HepG2 (cell line): ENCODE results near the gene CTTNBP2NL. TPM values are rescaled to one million over a fixed set of nuclear protein-coding genes. Genes with fewer than 3 reads are reported as not detected.

Experiments
- ATAC-seq: fragments of 200-7000 bp; cut with Tn5 transposase; 3 replicates; pipeline ENCODE4 v1.9.1; 2020; ENCODE audit warnings: mild to moderate bottlenecking, moderate library complexity
- BruUV-seq: library from RNA; stranded (reverse); fragments of 400-500 nt; replicated peaks from 2 replicates; lab custom pipeline; 2021; lab: Mats Ljungman, UMichigan
- CTCF ChIA-PET: fragments of 300-600 bp; formaldehyde crosslinking; extraction: SDS; loops from one replicate; lab custom pipeline; 2021; ENCODE audit warnings: low total read pairs, inconsistent platforms, low intra/inter-chr PET ratio; lab: Yijun Ruan, JAX
- POLR2A ChIA-PET: fragments of 350-600 bp; sonication (Branson Sonifier 250); formaldehyde crosslinking; loops from one replicate; lab custom pipeline; 2020; ENCODE audit warnings: antibody characterized with exemption, inconsistent platforms; lab: Yijun Ruan, JAX
- DNase-seq: peaks from one replicate; pipeline ENCODE4 v3.0.0-alpha.2; 2015; ENCODE audit warnings: low spot score
- FAIRE-seq: peaks from 3 replicates; lab custom pipeline; 2011; peaks lifted over from hg19 to GRCh38; lab: Jason Lieb, UNC
- H2AFZ ChIP-seq: one replicate; pipeline ENCODE4 v1.6.1; 2011; ENCODE audit warnings: low read length, inconsistent platforms
- H3K27ac ChIP-seq: fragments of 300-600 bp; 3 replicates; pipeline ENCODE4 v1.8.0; 2011; ENCODE audit warnings: mixed run types, mild to moderate bottlenecking, mixed read lengths, low read length, inconsistent platforms; ENCODE audit not compliant: insufficient read depth; ENCODE audit errors: extremely low read length
- H3K27me3 ChIP-seq, 2 experiments: fragments of 200-600 bp in 1 of 2; 2 replicates in 1 of 2; 3 replicates in 1 of 2; pipeline versions ENCODE4 v1.6.0 to v1.8.0; 2011; ENCODE audit warnings: low read length in 2 of 2, mild to moderate bottlenecking in 2 of 2, moderate library complexity in 2 of 2, inconsistent platforms in 1 of 2; ENCODE audit not compliant: insufficient read depth in 2 of 2, control insufficient read depth in 1 of 2
- H3K36me3 ChIP-seq, 2 experiments: fragments of 200-600 bp in 1 of 2; replicated peaks in 1 of 2; 2 replicates in 1 of 2; 3 replicates in 1 of 2; pipeline versions ENCODE4 v1.5.1 to v1.8.0; 2011; ENCODE audit warnings: low read length in 2 of 2, inconsistent platforms in 1 of 2; ENCODE audit not compliant: insufficient read depth in 2 of 2, control insufficient read depth in 1 of 2
- H3K4me1 ChIP-seq: 2 replicates; pipeline ENCODE4 v1.5.1; 2012; ENCODE audit warnings: low read length, inconsistent platforms; ENCODE audit not compliant: insufficient read depth
- H3K4me2 ChIP-seq: 2 replicates; pipeline ENCODE4 v1.6.0; 2011; ENCODE audit warnings: low read depth, low read length, inconsistent platforms
- H3K4me3 ChIP-seq, 3 experiments: fragments of 200-600 bp in 1 of 3; sonication (generic), shearing (Covaris generic) in 1 of 3; replicated peaks in 1 of 3; 2 replicates each; pipeline ENCODE4 v1.5.1; 2011 to 2016; ENCODE audit warnings: low read length in 3 of 3, inconsistent platforms in 2 of 3, low read depth in 2 of 3, mild to moderate bottlenecking in 2 of 3, control low read depth in 1 of 3, mixed read lengths in 1 of 3; ENCODE audit not compliant: insufficient read depth in 1 of 3
- H3K79me2 ChIP-seq: one replicate; pipeline ENCODE4 v1.6.1; 2011; ENCODE audit warnings: low read length, inconsistent platforms; ENCODE audit not compliant: insufficient read depth
- H3K9ac ChIP-seq: 2 replicates; pipeline ENCODE4 v1.6.0; 2011; ENCODE audit warnings: mild to moderate bottlenecking, low read depth, low read length, inconsistent platforms; ENCODE audit not compliant: insufficient read depth
- H3K9me3 ChIP-seq: 2 replicates; pipeline ENCODE4 v1.5.1; 2012; ENCODE audit warnings: mild to moderate bottlenecking, low read length
- H4K20me1 ChIP-seq: 2 replicates; pipeline ENCODE4 v1.6.0; 2011; ENCODE audit warnings: inconsistent platforms, mild to moderate bottlenecking, low read length, moderate library complexity; ENCODE audit not compliant: insufficient read depth
- CCDC6 ChIP-seq: sonication (generic); formaldehyde crosslinking; IDR thresholded peaks from 2 replicates; pipeline ENCODE4 v1.8.1; 2022; ENCODE audit warnings: mild to moderate bottlenecking, missing genetic modification reagents, moderate library complexity
- PAXIP1 ChIP-seq: sonication (generic); formaldehyde crosslinking; conservative IDR thresholded peaks from 2 replicates; pipeline ENCODE4 v1.4.0; 2020; ENCODE audit warnings: mild to moderate bottlenecking, missing genetic modification reagents, moderate library complexity
- REXO4 ChIP-seq: sonication (generic); formaldehyde crosslinking; IDR thresholded peaks from 2 replicates; pipeline ENCODE4 v1.8.0; 2022; ENCODE audit warnings: missing genetic modification reagents, mild to moderate bottlenecking, borderline replicate concordance
- RFX1 ChIP-seq: fragments of 450-650 bp; IDR thresholded peaks from 2 replicates; pipeline ENCODE4 v1.6.1; 2017
- SMC3 ChIP-seq: IDR thresholded peaks from 2 replicates; pipeline ENCODE4 v1.6.1; 2011; ENCODE audit warnings: low read length, improper control_type of control experiment
- TOE1 ChIP-seq: sonication (generic); formaldehyde crosslinking; IDR thresholded peaks from 2 replicates; pipeline ENCODE4 v1.4.0; 2020; ENCODE audit warnings: mild to moderate bottlenecking, missing genetic modification reagents
- ZBTB46 ChIP-seq: sonication (generic); formaldehyde crosslinking; IDR thresholded peaks from 2 replicates; pipeline ENCODE4 v1.4.0; 2020; ENCODE audit warnings: mild to moderate bottlenecking, missing genetic modification reagents, borderline replicate concordance
- ZNF136 ChIP-seq: sonication (generic); formaldehyde crosslinking; IDR thresholded peaks from 2 replicates; pipeline ENCODE4 v1.8.1; 2022; ENCODE audit warnings: low read depth, mild to moderate bottlenecking, moderate library complexity, missing genetic modification reagents
- ZNF20 ChIP-seq: sonication (generic); formaldehyde crosslinking; IDR thresholded peaks from 2 replicates; pipeline ENCODE4 v1.4.0; 2020; ENCODE audit warnings: mild to moderate bottlenecking, moderate library complexity, missing genetic modification reagents
- ZNF207 ChIP-seq: fragments of 450-650 bp; IDR thresholded peaks from 2 replicates; pipeline ENCODE4 v1.6.1; 2016; ENCODE audit warnings: antibody characterized with exemption, borderline replicate concordance
- ZNF230 ChIP-seq: sonication (generic); formaldehyde crosslinking; IDR thresholded peaks from 2 replicates; pipeline ENCODE4 v1.4.0; 2020; ENCODE audit warnings: mild to moderate bottlenecking, missing genetic modification reagents
- ZNF557 ChIP-seq: sonication (generic); formaldehyde crosslinking; IDR thresholded peaks from 2 replicates; pipeline ENCODE4 v1.4.0; 2020; ENCODE audit warnings: missing genetic modification reagents
- ZNF605 ChIP-seq: sonication (generic); formaldehyde crosslinking; IDR thresholded peaks from 2 replicates; pipeline ENCODE4 v1.8.0; 2022; ENCODE audit warnings: mild to moderate bottlenecking, missing genetic modification reagents
- ZNF674 ChIP-seq: sonication (generic); formaldehyde crosslinking; IDR thresholded peaks from 2 replicates; pipeline ENCODE4 v1.5.0; 2020; ENCODE audit warnings: low read depth, mild to moderate bottlenecking, missing genetic modification reagents
- ZNF720 ChIP-seq: sonication (generic); formaldehyde crosslinking; IDR thresholded peaks from 2 replicates; pipeline ENCODE4 v1.4.0; 2020; ENCODE audit warnings: missing genetic modification reagents
- ZSCAN22 ChIP-seq: sonication (generic); formaldehyde crosslinking; IDR thresholded peaks from 2 replicates; pipeline ENCODE4 v1.4.0; 2020; ENCODE audit warnings: mild to moderate bottlenecking, missing genetic modification reagents
- WGBS: methylation state at CpG from one replicate; pipeline ENCODE4 v1.1.6; 2017; ENCODE audit warnings: low lambda C conversion rate; 5-methylcytosine and 5-hydroxymethylcytosine counted together
- in situ Hi-C: cut with HindIII; loops from 2 replicates; pipeline ENCODE4 v1.10.0; 2017; ENCODE audit warnings: low pct_unique_long_range_greater_than_20kb; ENCODE audit not compliant: extremely low pct_ligation_motif_present
- intact Hi-C: fragments of 100-400 bp; cut with micrococcal nuclease; formaldehyde crosslinking; loops from one replicate; pipeline ENCODE4 v1.10.0; 2022; ENCODE audit not compliant: unreplicated experiment
- polyA plus RNA-seq, 8 experiments: library from polyadenylated mRNA; depleted of rRNA in 3 of 8; stranded (reverse) in 7 of 8; unstranded in 1 of 8; fragments of >200 nt; fragmentation: Illumina TruSeq in 4 of 8; extraction: Trizol in 4 of 8; gene quantifications; 2 replicates each; pipeline versions ENCODE4 v1.2.1 to v1.2.3, GENCODE V29; 2011 to 2016; ENCODE audit warnings: low read depth in 4 of 8, missing spikeins in 1 of 8, mixed read lengths in 1 of 8; ENCODE audit not compliant: insufficient read depth in 1 of 8
- total RNA-seq, 5 experiments: library from RNA; depleted of rRNA; stranded (reverse); fragments of >200 nt; fragmentation: Illumina TruSeq; extraction: Trizol; gene quantifications; 2 replicates each; pipeline ENCODE4 v1.2.3, GENCODE V29; 2016; ENCODE audit warnings: low read depth in 1 of 5

The CTTNBP2NL gene
- total and polyA plus RNA-seq, 2 of the 13 experiments (the other 11 are each of a cell fraction or from before 2014, with no cell fraction given) = 2.1 to 4.1 TPM

GRCh38 chr1:112397841-112398240 is 1.8 kb downstream of the CTTNBP2NL start:
- no peak overlapping the region for H3K9ac ChIP-seq

GRCh38 chr1:112399456-112399855 is 3.4 kb downstream of the CTTNBP2NL start:
- DNase-seq (no peak), ATAC-seq (no peak), FAIRE-seq (no peak)
- H3K4me1 ChIP-seq = peaks cover 45% of the 10 kb centered on the region
- no peaks in the 10 kb centered on the region for H3K9me3 ChIP-seq
- H3K9ac ChIP-seq = no peak overlapping the region
- 100% methylated on average over 4 of the region's 4 CpGs for WGBS
- no peaks in the 10 kb centered on the region for H4K20me1 ChIP-seq
- CTCF ChIA-PET = no interaction called here
- H3K79me2 ChIP-seq = peaks cover 31% of the 10 kb centered on the region
- intact Hi-C loops = no loop called here
- POLR2A ChIA-PET = no interaction called here
- H3K4me2 ChIP-seq = no peak overlapping the region
- no peaks in the 10 kb centered on the region; a peak in 1 of 5 replicates for H3K27me3 ChIP-seq
- no peak for TF ChIP-seq ZNF605 (CRISPR knock-in tag)
- no peak for TF ChIP-seq PAXIP1 (CRISPR knock-in tag)
- no peak for TF ChIP-seq ZNF674 (CRISPR knock-in tag)
- TF ChIP-seq SMC3 = no peak
- TF ChIP-seq ZNF230 (CRISPR knock-in tag) = no peak
- no peak for TF ChIP-seq REXO4 (CRISPR knock-in tag)
- no peak for TF ChIP-seq RFX1
- no peak for TF ChIP-seq CCDC6
- TF ChIP-seq ZBTB46 (CRISPR knock-in tag) = no peak
- H2AFZ ChIP-seq = no peak overlapping the region
- in situ Hi-C loops = loop anchor here (5.0 kb wide), 1 partner anchor 63 kb away; no protein-coding TSS in a partner anchor
- no TSS peak for BruUV-seq
- no peak overlapping the region for H3K27ac ChIP-seq
- H3K4me3 ChIP-seq = no peak overlapping the region
- no peaks in the 10 kb centered on the region for H3K36me3 ChIP-seq

More at GRCh38 chr1:112397841-112398240, 1.8 kb downstream of the CTTNBP2NL start:
- no peak overlapping the region for H3K27ac ChIP-seq
- H3K79me2 ChIP-seq = peaks cover 28% of the 10 kb centered on the region
- no peak for ATAC-seq
- no peak overlapping the region for H2AFZ ChIP-seq
- H3K4me3 ChIP-seq = no peak overlapping the region; a peak in 1 of 6 replicates
- TF ChIP-seq ZSCAN22 = no peak
- TF ChIP-seq ZNF20 (CRISPR knock-in tag) = no peak
- no peak for TF ChIP-seq TOE1 (CRISPR knock-in tag)
- no peak for TF ChIP-seq ZNF557 (CRISPR knock-in tag)
- TF ChIP-seq ZNF720 (CRISPR knock-in tag) = no peak
- TF ChIP-seq ZNF207 = no peak
- no peak for TF ChIP-seq ZNF136
- ChIA-PET POLR2A (no interaction called here), CTCF (no interaction called here)
- H3K36me3 ChIP-seq = no peaks in the 10 kb centered on the region
- BruUV-seq = no TSS peak
- intact Hi-C loops (no loop called here), in situ Hi-C loops (loop anchor here (5.0 kb wide), 1 partner anchor 64 kb away; no protein-coding TSS in a partner anchor)
- no peak for FAIRE-seq
- no peaks in the 10 kb centered on the region for H3K9me3 ChIP-seq
- no peaks in the 10 kb centered on the region; a peak in 1 of 5 replicates for H3K27me3 ChIP-seq
- 74% methylated on average over 4 of the region's 4 CpGs for WGBS
- no peaks in the 10 kb centered on the region for H4K20me1 ChIP-seq
- H3K4me2 ChIP-seq = peak overlapping the region; percentile 64; the same call in 1 of the 2 replicates
- DNase-seq = no peak
- H3K4me1 ChIP-seq = peaks cover 40% of the 10 kb centered on the region
